Measurements from ENCODE around the gene KRT82.
A peak's percentile ranks its signal among the peaks of the same experiment; 100 is the strongest.
"Not testable (repeated sequence)": the region's sequence is repeated elsewhere in the genome, so short reads cannot be mapped to it uniquely, and the experiment has no call there.

KRT82 gene

DNA sequence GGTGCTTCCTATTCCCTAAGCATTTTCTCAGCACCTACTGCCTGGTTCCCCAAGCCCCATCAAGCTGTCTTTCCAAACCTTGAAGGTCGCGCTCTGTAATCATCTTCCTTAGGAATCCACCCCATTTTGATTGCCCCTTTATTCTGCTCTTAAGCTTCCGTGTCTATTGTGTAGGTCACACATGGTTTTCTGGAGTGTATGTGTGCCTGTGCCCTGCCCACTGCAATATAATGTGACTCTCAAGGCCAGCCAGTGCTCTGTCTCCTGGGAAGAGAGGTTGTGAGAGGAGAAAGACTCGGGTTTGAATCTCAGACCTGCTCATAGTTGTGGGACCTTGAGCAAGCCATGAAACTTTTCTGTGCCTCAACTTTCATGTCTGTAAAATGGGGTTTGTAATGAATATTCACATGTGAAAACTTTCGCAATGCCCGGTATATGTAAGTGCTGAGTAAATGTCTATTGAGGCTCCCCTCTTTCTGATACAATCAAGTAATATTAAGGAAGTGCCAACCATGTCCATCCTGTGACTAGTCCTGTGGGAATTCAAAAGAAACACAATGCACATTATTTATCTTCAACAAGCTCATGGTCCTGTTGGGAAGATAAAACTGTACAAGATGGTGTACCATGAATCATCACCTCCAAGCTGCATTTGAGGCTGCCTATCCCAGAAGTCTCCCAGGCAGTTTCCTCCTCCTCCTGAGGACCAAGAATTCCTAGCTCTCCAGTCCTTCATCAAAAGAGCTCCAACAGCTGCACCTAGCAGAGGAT is 28.8 kb upstream of the KRT82 start:
- DNase-seq = no peak

DNA sequence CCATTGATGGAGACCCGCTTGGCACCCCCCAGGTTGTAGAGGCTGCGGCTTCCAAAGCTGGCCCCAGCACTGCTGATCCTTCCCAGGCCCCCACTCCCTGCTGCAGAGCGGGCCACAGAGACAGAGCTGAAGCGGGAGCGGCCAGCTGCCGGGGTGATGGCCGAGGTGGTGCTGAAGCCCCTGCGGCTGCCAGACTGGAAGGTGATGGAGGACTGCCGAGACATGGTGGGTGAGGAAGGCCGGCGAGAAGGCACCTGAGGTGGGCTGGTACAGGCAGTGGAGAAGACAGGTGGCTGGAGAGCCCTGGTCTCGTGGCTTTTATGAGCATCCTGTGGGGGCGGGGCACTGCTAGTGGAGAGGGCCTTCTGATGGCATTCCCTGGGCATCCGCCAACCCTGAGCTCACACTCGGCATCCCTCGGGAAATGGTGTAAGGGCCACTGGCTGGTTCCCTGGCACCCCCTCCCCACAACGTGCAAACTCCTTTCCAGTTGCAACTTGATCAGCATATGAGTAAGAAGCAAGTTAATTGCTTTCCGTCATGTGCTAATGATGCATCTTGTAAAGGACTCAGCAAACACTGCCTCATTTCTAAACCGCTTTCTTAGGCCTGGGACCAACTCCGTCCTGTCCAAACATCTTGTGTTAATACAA is 28.1 kb upstream of the KRT82 start, which contains the start of gene KRT75:
Gene KRT75 (minus strand): TSS at position 291 of the 653 bp plus-strand sequence. CDS start 67 bp downstream, at position 224.
- DNase-seq = no peak

DNA sequence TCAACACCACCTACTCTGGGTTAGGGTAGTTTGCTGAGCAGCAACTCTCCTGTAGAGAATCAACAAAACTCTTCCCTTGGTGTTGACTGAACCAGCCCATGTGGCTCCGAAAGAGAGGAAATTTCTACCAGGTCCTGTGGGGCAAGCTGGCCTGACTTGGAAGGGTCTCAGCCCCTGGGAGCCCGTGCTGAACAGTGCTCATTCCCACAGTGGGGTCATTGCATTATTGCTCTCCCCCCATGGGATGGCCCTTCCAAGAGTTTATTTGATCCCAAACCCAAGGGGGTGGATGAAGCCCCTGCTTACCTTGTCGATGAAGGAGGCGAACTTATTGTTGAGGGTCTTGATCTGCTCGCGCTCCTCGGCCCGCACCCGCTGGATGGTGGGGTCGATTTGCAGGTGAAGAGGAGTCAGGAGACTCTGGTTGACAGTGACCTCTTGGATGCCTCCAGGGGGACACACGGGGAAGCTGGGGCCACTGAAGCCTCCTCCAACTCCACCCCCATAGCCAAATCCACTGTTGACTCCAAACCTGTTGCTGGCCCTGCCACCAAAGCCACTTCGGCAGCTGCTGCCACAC is 27.5 kb upstream of the KRT82 start:
- no peak for DNase-seq

DNA sequence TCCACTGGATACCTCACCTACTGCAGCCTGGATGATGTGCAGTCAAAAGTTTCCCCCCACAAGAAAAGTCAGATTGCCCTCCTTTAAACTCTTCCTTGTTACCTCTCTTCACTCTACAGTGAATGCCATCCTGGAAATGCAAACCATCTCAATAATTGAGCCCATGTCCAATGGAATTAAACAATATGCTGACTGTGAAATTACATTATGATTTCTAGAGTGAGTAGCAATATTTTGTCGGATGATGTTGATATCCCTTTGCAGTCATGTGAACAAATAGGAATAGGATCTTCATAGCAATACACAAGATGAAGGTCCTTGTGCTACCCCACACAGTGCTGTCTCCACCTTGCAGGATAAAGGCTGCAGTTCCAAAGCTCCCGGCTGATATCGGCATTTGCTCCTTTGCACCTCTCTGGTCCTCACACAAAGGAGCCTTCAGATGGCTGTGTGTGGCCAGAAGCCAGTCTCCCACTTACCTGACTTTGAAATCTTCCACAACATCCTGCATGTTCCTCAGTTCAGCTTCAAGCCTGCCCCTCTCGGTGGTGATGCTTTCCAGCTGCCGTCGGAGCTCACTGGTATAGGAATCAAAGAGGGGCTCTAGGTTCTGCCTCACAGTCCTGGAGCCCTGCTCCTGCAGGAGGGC is 26.5 kb upstream of the KRT82 start:
- DNase-seq = no peak

DNA sequence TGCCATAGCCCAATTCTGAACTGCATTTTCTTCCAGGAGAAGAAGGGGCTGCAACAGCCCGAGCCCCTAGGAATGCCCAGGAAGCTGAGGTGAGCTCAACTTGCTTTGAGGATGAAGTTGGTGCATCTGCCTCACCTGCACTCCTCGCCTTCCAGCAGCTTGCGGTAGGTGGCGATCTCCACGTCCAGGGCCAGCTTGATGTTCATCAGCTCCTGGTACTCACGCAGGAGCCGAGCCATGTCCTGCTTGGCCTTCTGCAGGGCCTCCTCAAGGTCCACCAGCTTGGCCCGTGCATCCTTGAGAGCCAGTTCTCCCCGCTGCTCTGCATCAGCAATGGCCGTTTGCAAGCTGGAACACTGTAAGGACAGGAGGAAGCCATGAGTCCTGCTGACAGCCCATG is 22.0 kb upstream of the KRT82 start:
- DNase-seq = no peak

DNA sequence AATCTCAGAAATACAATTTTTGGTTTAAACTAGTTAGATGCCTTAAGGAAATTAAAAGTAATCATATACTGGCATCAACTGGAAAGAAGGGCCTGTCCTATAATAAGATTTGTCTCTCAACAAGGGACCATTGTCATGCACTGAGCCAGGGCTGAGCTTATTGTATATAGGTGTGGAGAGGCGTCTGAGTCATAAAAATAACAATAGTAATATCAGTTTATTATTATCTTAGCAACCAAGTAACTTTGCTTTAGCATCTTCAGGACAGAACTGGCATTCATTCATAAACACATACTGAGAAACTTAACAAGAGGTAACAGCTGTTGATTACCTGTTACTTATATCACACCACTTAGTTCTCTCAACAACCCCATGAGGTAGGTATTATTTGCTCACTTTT is 20.9 kb upstream of the KRT82 start:
- no peak for DNase-seq

DNA sequence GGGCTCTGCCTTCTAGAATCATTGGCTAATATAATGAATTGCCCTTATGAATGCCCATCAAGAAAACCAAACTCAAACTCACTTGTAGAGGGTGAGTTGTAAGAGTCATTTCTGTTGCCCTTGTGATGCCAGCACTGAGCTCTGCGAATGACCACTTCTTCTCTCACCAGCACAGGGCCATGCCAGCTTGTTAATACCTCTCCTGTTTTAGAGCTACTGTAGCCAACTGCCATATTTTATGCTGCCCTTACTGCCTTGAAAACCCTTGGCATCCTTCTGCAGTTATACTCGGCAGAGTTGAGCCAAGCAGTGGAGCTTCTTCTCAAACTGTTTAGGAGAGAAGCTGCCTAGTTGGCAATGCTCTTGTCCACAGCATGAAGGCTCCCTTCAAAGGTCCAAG is 19.9 kb upstream of the KRT82 start:
- no peak for DNase-seq

DNA sequence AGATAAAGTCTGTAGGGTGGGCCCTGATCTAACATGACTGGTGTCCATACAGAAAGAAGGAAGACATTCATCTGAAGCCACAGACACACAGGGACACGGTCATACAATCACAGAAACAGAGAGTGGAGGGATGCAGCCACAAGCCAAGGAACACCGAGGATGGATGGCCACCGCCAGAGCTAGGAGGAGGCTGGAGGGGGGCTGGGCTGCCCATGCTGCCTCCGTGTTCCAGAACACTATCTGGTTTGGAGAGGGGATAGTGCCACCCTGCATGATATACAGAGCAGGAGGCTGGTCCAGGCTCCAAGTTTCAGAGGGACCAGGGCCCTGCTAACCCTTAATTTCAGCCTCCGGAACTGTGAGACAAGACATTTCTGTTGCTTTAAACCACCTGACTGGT is 19.3 kb upstream of the KRT82 start:
- DNase-seq = no peak

DNA sequence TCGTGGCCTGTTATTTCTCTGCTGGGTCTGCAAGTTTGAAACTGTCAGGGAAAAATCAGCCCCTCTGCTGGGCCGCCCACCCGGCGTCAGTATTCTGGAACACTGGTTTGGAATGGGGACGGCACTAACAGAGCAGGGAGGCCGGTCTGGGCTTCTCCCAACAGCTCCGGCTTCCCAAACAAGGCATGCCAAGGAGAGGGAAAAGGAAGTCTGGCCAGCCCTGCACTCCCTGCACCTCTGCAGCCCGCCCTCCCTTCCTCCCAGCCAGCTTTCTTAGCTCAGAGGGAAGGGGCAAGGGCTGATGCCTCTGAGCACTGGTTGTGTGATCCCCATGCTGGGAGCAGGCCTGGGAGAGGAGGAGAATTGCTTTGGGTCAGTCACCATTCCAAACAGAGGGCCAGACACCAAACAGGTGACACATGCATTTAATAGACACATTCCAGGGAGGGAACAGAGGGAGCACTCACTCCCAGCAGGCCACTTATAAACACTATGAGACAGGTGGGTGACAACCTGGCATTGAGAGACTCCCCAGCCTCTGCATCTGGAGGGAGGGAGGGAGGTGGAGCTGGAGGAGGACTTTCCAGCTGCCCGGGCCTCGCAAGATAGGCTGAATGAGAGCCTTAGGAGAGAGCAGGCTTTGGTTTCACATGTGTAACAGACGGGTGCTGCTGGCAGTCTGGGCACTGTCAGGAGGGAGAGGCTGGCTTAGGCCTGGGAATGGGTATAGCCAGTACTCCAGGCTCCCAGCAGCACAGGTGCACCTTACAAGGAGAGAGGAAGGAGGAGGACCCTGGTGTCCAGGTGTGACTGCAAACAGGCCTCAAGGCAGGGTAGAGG is 17.7 kb upstream of the KRT82 start:
- peak; percentile 11 for DNase-seq

DNA sequence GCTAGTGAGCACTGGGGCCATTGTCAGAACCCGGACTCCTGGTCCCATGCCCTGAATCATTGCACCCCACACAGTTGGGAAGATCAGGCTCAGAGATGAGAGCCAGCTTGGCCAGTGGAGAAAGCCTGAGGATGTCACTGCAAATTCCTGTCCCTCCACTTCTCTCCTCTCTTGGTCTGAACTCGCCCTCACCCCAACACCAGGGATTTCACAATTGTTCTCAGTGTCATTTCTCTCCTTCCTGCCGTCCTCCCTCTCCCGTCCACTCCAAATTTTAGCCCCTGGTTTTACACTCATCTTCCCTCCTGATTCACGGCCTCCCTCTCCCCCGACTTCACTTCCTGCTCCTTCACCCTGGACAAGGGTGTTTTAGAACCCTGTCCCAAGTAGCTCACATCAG is 16.9 kb upstream of the KRT82 start:
- no peak for DNase-seq

DNA sequence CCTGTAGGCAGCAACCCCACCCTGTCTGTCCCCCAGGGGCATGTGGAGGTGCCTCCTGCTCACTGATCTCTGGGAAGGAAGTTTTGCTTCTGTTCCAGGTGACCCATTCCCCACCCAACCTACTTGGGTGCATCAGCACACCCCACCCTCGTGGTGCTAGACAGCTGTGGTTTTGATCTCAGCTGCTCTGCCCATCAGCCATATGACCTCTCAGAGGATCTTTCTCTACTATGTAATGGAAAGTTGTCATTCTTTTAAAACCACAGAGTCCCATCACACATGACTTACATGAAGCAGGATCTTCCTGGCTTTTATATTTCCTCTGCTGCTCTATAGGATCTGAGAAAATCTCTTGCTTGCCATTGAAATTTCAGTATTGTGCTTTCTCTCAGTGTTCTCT is 13.5 kb upstream of the KRT82 start:
- DNase-seq = no peak

DNA sequence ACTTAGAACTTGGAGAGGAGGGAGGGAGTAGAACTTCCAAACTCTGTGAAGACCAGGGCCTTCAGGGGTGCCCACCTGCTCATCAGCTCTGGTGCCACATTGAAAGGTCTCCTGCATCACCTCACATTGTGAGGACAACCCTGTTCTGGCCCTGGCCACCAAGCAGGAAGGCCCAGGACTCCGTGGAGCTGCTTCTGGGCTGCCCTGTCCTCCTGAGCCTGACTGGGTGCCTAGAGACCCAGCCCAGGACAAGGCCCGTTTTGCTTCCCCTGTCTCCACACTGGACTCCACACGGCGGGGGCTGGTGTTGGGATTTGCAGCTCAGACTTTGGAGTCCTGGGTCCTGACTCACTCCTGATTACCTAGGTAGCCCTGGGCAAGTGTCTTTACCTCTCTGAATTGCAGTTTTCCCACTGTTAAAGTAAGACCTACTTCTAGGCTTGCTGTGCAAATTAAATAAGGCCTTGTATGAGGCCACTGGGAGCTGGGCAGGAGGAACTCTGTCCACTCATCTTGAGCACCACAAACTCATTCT is 12.5 kb upstream of the KRT82 start:
- DNase-seq = no peak

DNA sequence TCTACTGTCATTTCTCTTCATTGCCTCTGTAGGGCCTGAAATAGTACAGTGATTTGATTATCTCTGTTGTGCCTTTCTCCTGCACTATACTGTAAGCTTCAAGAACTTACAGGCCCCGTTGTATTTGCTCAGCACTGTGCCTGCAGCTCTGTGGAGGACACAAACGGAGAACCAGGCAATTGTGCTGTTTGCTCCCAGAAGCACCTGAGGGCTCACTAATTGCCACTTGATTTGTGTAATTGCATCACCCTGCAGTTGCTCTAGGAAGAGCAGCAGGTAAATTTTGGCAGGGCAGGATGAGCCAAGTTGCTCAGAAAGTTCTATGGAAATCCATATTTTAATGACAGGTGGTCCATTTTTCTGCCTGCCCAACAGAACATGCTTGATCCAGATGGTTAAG is 11.6 kb upstream of the KRT82 start:
- DNase-seq = peak; percentile 66

DNA sequence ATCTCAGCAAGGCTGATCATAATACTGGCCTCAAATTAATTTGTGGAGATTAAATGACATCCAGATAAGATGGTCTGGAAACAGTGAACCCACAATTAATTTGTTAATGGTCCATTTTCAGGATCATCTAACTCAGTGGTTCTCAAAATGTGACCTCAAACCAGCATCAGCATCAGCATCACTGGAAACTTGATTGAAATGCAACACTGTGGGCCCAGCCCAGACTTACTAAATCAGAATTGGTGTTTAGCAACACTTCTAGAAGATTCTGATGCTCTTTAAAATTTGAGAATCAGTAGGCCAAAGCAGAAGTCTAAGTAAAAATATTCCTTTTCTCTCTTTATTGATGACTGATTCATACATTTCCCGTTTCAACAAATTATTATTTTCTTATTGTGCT is 10.7 kb upstream of the KRT82 start:
- no peak for DNase-seq

DNA sequence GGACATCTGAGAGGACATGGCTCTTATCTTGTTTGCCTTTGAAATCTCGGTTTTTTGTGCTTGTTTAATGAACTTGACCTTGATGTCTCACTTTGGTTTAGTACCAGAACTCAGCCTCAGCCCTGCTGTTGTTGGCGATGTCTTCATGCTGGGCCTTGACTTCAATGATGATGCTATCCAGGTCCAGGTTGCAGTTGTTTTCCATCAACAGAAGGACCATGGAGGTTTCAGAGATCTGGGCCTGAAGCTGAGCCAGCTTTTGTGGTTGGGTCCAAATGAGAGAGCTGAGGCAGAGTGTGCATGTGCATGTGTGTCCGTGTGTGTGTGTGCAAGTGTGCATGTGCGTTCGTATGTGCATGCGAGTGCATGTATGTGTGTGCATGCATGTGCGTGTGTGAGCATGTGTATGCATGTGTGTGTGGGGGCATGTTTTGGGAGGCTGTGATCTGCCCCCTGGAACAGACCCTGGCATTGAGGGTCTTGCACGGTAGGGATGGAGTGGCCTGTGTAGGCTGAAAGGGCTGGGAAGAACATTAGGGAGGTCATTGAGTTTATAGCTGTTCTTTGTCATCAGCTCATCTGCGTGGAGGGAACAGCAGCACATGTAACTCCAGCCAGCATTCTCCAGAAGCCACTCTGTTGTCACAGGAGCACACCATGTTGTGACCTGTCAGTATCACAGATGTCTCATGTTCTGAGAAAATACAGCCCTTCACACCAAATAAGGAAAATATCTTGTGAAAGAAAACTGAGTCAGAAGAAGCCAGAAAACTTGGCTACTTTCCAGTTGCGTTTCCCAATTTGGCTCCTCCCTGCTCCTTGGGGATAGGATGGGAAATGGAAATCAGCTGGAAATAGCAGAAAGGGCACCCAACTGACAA is 10.0 kb upstream of the KRT82 start:
- DNase-seq = no peak

DNA sequence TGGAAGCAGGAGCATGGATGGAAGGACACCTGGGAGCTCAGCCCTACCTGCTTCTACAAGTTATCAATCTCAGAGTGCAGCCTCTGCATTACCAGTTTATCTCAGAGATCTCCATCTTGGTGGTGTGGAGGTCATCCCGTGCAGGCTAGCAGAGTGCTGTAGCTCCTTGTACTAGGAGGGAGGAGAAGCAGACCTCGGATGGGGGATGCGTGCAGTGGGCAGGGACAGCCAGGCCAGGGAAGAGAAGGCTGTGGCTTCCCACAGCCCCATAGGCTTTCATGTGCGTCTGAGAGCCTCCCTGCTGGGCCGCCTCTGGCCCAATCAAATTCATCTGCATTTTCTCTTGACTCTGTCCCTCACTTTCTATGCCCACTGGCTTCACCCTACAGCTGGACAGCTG is 8.8 kb upstream of the KRT82 start:
- no peak for DNase-seq

DNA sequence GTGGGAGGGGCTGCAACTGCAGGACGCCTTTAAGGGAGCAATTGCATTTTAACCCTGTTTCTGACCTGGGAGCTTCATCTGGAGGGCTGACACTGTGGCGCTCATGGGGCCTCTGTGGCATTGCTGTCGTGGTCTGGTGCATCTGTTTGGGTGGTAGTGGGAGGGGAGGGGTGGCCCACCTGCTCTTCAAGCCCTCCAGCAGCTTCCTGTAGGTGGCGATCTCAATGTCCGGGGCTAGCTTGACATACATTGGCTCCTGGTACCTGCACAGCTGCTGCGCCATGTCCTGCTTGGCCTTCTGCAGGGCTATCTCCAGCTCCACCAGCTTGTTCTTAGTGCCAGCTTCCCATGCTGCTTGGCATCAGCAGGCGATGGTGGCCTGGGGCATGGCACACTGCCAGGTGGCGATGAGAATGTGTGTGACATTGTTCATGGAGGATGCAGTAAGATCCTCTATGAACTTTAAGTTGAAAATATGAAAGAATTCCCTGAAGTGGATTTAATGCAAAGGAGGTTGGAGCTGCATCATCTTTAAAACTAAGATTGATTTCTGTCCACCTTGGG is 7.7 kb upstream of the KRT82 start:
- DNase-seq = no peak

DNA sequence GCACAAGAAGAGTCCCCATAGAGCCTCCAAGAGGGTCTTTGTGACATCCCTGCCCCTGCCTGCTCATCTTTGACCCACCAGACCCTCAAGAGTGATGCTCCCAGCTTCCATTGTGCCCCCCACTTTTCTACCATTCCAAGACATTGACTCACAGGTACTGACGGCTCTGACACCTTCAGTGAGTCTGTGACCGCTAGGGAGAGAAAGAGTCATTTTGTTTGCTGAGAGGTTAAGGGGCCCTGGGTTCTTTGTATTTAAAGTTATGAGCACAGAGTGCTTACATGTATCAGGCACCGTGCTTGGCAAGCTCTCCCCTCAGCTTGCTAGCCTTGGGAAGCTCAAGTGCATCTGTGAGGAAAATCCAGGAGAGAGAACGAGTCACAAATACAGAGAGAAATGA is 7.1 kb upstream of the KRT82 start:
- DNase-seq = no peak

DNA sequence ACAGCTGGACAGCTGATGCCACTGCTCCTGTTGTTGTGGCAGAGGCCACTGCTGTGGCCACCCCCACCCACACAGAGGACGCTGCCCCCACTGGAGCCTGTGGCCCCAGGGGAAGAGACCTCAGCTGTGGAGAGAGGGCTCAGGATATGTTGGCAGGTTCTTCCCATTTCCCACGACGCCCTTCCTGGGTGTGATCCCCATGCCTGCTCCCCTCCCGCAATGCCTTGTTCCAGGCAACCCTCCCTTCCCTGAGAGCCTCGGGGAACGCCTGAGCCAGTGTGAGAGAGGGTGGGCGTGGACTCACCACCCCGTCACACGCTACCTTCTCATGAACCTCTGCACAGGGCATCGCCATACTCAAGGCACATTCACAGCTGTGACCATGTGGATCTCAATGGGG is 5.7 kb upstream of the KRT82 start:
- no peak for DNase-seq

DNA sequence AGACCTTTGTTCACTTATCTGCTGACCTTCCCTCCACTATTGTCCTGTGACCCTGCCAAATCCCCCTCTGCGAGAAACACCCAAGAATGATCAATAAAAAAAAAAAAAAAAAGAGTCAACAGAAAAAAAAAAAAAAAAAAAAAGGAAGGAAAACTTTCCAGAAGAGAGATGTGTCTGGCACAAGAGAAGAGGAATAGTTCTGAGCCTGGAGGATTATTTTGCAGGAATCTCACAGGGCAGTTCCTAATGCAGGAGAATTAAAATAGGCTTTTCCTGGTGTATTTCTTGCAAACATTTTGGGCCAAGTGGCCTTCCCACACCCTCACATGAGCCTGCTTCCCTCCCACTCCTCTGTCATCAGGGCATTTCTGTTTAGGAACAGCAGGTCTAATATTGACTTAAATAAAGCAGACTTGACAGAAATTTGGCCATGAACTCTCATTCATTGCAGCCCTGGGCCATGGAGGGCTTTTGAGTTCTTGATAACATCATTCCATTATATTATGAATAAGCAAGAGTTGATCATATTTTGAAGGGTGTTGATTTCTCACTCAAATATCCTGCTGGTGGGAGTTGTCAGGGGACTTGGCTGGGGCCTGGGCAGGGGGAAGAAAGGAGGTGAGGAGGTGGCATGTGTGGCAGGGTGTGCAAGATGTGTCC is 4.6 kb upstream of the KRT82 start:
- DNase-seq = not testable (repeated sequence)

DNA sequence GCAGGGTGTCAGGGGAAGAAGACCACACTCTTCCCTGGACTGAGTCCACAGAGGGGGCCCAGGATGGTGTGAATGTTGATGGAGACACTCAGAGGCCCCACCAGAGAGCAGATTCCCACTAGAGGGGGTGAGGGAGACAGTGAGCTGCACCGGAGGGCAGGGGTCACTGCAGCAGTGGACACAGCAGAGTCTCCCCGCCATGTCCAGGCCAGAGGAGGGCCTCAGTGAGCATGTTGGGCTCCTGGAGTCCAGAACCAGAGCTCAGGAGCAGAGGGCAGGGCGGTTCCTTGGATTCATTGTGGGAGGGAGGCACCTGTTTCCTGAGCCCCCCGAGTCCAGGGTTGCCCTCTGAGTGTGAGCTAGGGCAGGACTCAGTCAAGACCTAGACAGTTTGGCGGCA is 1.8 kb upstream of the KRT82 start:
- no peak for DNase-seq

Measured in COR-L47 (cell line).